GM12891 (cell line): Measurements from ENCODE around the gene SMIM10. TPM values are rescaled to one million over a fixed set of nuclear protein-coding genes. Genes with fewer than 3 reads are reported as not detected.
A peak's percentile ranks its signal among the peaks of the same experiment; 100 is the strongest.
"Not testable (repeated sequence)": the region's sequence is repeated elsewhere in the genome, so short reads cannot be mapped to it uniquely, and the experiment has no call there.

ENCODE experiments used
- DNase-seq: peaks from one replicate; pipeline ENCODE4 v3.0.0; 2011; ENCODE audit warnings: low spot score; ENCODE audit not compliant: insufficient read length
- FAIRE-seq: peaks from 2 replicates; lab custom pipeline; 2011; peaks lifted over from hg19 to GRCh38; lab: Jason Lieb, UNC
- PAX5 ChIP-seq: IDR thresholded peaks from 2 replicates; pipeline ENCODE4 v1.6.1; 2011; ENCODE audit warnings: low read length, moderate library complexity, mild to moderate bottlenecking; ENCODE audit not compliant: insufficient read depth, severe bottlenecking
- POLR2A ChIP-seq: IDR thresholded peaks from 2 replicates; pipeline ENCODE4 v1.6.1; 2011; ENCODE audit warnings: low read depth, low read length, control low read depth
- POLR2AphosphoS5 ChIP-seq: IDR thresholded peaks from 2 replicates; pipeline ENCODE4 v1.6.1; 2011; ENCODE audit warnings: low read depth, low read length, control low read depth
- POU2F2 ChIP-seq: IDR thresholded peaks from 2 replicates; pipeline ENCODE4 v1.6.1; 2011; ENCODE audit warnings: low read depth, mild to moderate bottlenecking, control low read depth, low read length, moderate library complexity
- SPI1 ChIP-seq: IDR thresholded peaks from 2 replicates; pipeline ENCODE4 v1.6.1; 2011; ENCODE audit warnings: low read depth, low read length, control low read depth
- TAF1 ChIP-seq: IDR thresholded peaks from 2 replicates; pipeline ENCODE4 v1.6.1; 2011; ENCODE audit warnings: low read depth, low read length, control low read depth
- polyA plus RNA-seq: library from polyadenylated mRNA; unstranded; fragments of >200 nt; gene quantifications from one replicate; pipeline ENCODE4 v1.2.1, GENCODE V29; 2012; ENCODE audit warnings: low read depth, missing spikeins, inconsistent platforms; ENCODE audit not compliant: missing spikeins

The SMIM10 gene
- 0.22 TPM for polyA plus RNA-seq

- FAIRE-seq = no peak
- peak; percentile 24 for DNase-seq
- TF ChIP-seq SPI1 = no peak
- TF ChIP-seq POU2F2 = no peak
- TF ChIP-seq POLR2A = no peak
- TF ChIP-seq TAF1 = no peak
- TF ChIP-seq POLR2AphosphoS5 = no peak
- TF ChIP-seq PAX5 = no peak
Measured at GRCh38 chrX:134990801-134991481, at the start of gene SMIM10. Gene SMIM10 (plus strand): TSS chrX:134990991. CDS start chrX:134991096, 105 bp downstream.

GRCh38 chrX:134946364-134946763 lies 44.4 kb upstream of the SMIM10 start:
- FAIRE-seq, DNase-seq: not testable (repeated sequence)

- DNase-seq = no peak
- FAIRE-seq = no peak
Measured at GRCh38 chrX:134948333-134949241, 42.2 kb upstream of the SMIM10 start.

GRCh38 chrX:134949271-134949670 lies 41.5 kb upstream of the SMIM10 start:
- no peak for FAIRE-seq
- no peak for TF ChIP-seq PAX5
- TF ChIP-seq POU2F2 = no peak
- TF ChIP-seq TAF1 = no peak
- no peak for TF ChIP-seq POLR2A
- no peak for TF ChIP-seq POLR2AphosphoS5
- no peak for TF ChIP-seq SPI1
- no peak for DNase-seq

More at GRCh38 chrX:134948333-134949241, 42.2 kb upstream of the SMIM10 start:
- no peak for TF ChIP-seq POLR2AphosphoS5

GRCh38 chrX:134957836-134958235 lies 33.0 kb upstream of the SMIM10 start:
- DNase-seq (no peak), FAIRE-seq (no peak)
- TF ChIP-seq PAX5 = no peak
- no peak for TF ChIP-seq SPI1
- no peak for TF ChIP-seq POU2F2
- no peak for TF ChIP-seq POLR2AphosphoS5
- TF ChIP-seq TAF1 = no peak
- TF ChIP-seq POLR2A = no peak

- not testable (repeated sequence) for FAIRE-seq, DNase-seq
Measured at GRCh38 chrX:134960366-134960765, 30.4 kb upstream of the SMIM10 start.

- FAIRE-seq = no peak
- no peak for DNase-seq
- TF ChIP-seq POLR2AphosphoS5 = no peak
- TF ChIP-seq POLR2A = no peak
Measured at GRCh38 chrX:134963041-134963440, 27.8 kb upstream of the SMIM10 start.

GRCh38 chrX:134969726-134970125 lies 21.1 kb upstream of the SMIM10 start:
- FAIRE-seq = no peak
- no peak for DNase-seq
- TF ChIP-seq TAF1 (no peak), SPI1 (no peak), POU2F2 (no peak), PAX5 (no peak), POLR2A (no peak), POLR2AphosphoS5 (no peak)

GRCh38 chrX:134971926-134972325 lies 18.9 kb upstream of the SMIM10 start:
- DNase-seq (no peak), FAIRE-seq (no peak)
- TF ChIP-seq TAF1 = no peak
- TF ChIP-seq POLR2AphosphoS5 = no peak
- no peak for TF ChIP-seq PAX5
- no peak for TF ChIP-seq POLR2A
- TF ChIP-seq POU2F2 = no peak
- TF ChIP-seq SPI1 = no peak

- no peak for FAIRE-seq
- TF ChIP-seq POLR2A (no peak), POLR2AphosphoS5 (no peak), SPI1 (no peak), PAX5 (no peak), POU2F2 (no peak), TAF1 (no peak)
Measured at GRCh38 chrX:134975516-134975915, 15.3 kb upstream of the SMIM10 start.

GRCh38 chrX:134981910-134982309 lies 8.9 kb upstream of the SMIM10 start:
- DNase-seq (no peak), FAIRE-seq (no peak)
- TF ChIP-seq TAF1 = no peak
- TF ChIP-seq PAX5 = no peak

More at GRCh38 chrX:134975516-134975915, 15.3 kb upstream of the SMIM10 start:
- no peak for DNase-seq
